GM23338 (cell line): ENCODE data around the gene NPSR1.

Experiments
- EZH2 ChIP-seq: fragments of 200-600 bp; sonication (generic); IDR thresholded peaks from one replicate; pipeline ENCODE4 v1.8.0; 2017; ENCODE audit warnings: antibody characterized with exemption, mild to moderate bottlenecking, low read depth; ENCODE audit not compliant: unreplicated experiment
- EZH2phosphoT487 ChIP-seq: fragments of 200-600 bp; sonication (generic); IDR thresholded peaks from one replicate; pipeline ENCODE4 v1.8.1; 2018; ENCODE audit warnings: antibody characterized with exemption; ENCODE audit not compliant: unreplicated experiment
- JUNB ChIP-seq: IDR thresholded peaks from one replicate; pipeline ENCODE4 v1.6.1; 2016; ENCODE audit warnings: antibody characterized with exemption; ENCODE audit not compliant: unreplicated experiment
- POLR2AphosphoS5 ChIP-seq: IDR thresholded peaks from 2 replicates; pipeline ENCODE4 v1.6.1; 2016; ENCODE audit warnings: antibody characterized with exemption, low read depth
- ZNF114 ChIP-seq: fragments of 250-450 bp; sonication (Bioruptor Pico); IDR thresholded peaks from 2 replicates; pipeline ENCODE4 v1.5.0; 2020; ENCODE audit warnings: mild to moderate bottlenecking, moderate library complexity
- TF ChIP-seq, protein P1 (sequence below), 2 experiments: fragments of 200-600 bp in 1 of 2; sonication (generic) in 1 of 2; conservative IDR thresholded peaks; 2 replicates each; pipeline versions ENCODE4 v1.5.1 to v1.6.1; 2016 to 2017; ENCODE audit warnings: antibody characterized with exemption in 2 of 2, low read depth in 2 of 2, mild to moderate bottlenecking in 2 of 2, moderate library complexity in 1 of 2
- TF ChIP-seq, protein P2 (sequence below): IDR thresholded peaks from one replicate; pipeline ENCODE4 v1.6.1; 2018; ENCODE audit warnings: antibody characterized with exemption; ENCODE audit not compliant: unreplicated experiment

GRCh38 chr7:34851431-34851830, 193.4 kb downstream of the NPSR1 start:
- TF ChIP-seq, protein P1, sequence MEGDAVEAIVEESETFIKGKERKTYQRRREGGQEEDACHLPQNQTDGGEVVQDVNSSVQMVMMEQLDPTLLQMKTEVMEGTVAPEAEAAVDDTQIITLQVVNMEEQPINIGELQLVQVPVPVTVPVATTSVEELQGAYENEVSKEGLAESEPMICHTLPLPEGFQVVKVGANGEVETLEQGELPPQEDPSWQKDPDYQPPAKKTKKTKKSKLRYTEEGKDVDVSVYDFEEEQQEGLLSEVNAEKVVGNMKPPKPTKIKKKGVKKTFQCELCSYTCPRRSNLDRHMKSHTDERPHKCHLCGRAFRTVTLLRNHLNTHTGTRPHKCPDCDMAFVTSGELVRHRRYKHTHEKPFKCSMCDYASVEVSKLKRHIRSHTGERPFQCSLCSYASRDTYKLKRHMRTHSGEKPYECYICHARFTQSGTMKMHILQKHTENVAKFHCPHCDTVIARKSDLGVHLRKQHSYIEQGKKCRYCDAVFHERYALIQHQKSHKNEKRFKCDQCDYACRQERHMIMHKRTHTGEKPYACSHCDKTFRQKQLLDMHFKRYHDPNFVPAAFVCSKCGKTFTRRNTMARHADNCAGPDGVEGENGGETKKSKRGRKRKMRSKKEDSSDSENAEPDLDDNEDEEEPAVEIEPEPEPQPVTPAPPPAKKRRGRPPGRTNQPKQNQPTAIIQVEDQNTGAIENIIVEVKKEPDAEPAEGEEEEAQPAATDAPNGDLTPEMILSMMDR (conservative IDR thresholded peaks at IDR 0.05; ENCODE audit: low read depth in 2 of 2), result no peak
- TF ChIP-seq EZH2 (no peak), EZH2phosphoT487 (no peak), ZNF114 (CRISPR knock-in tag) (no peak), JUNB (no peak), POLR2AphosphoS5 (no peak)
- TF ChIP-seq, protein P2, sequence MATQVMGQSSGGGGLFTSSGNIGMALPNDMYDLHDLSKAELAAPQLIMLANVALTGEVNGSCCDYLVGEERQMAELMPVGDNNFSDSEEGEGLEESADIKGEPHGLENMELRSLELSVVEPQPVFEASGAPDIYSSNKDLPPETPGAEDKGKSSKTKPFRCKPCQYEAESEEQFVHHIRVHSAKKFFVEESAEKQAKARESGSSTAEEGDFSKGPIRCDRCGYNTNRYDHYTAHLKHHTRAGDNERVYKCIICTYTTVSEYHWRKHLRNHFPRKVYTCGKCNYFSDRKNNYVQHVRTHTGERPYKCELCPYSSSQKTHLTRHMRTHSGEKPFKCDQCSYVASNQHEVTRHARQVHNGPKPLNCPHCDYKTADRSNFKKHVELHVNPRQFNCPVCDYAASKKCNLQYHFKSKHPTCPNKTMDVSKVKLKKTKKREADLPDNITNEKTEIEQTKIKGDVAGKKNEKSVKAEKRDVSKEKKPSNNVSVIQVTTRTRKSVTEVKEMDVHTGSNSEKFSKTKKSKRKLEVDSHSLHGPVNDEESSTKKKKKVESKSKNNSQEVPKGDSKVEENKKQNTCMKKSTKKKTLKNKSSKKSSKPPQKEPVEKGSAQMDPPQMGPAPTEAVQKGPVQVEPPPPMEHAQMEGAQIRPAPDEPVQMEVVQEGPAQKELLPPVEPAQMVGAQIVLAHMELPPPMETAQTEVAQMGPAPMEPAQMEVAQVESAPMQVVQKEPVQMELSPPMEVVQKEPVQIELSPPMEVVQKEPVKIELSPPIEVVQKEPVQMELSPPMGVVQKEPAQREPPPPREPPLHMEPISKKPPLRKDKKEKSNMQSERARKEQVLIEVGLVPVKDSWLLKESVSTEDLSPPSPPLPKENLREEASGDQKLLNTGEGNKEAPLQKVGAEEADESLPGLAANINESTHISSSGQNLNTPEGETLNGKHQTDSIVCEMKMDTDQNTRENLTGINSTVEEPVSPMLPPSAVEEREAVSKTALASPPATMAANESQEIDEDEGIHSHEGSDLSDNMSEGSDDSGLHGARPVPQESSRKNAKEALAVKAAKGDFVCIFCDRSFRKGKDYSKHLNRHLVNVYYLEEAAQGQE, result no peak
